Skeletal muscle satellite cell (primary cell): ENCODE measurements around the gene PSMG2. TPM values are rescaled to one million over a fixed set of nuclear protein-coding genes. Genes with fewer than 3 reads are reported as not detected.
A peak's percentile ranks its signal among the peaks of the same experiment; 100 is the strongest.

Experiments
- H3K27me3 ChIP-seq: 2 replicates; pipeline ENCODE4 v1.7.0; 2013; ENCODE audit warnings: low read length; ENCODE audit not compliant: control insufficient read depth, insufficient read depth
- H3K36me3 ChIP-seq: 2 replicates; pipeline ENCODE4 v1.7.0; 2013; ENCODE audit warnings: mild to moderate bottlenecking, control low read depth, low read length; ENCODE audit not compliant: insufficient read depth
- H3K4me1 ChIP-seq: 2 replicates; pipeline ENCODE4 v1.7.0; 2013; ENCODE audit warnings: low read length; ENCODE audit not compliant: control insufficient read depth, insufficient read depth
- H3K4me2 ChIP-seq: 2 replicates; pipeline ENCODE4 v1.7.0; 2013; ENCODE audit warnings: mild to moderate bottlenecking, low read length
- H3K4me3 ChIP-seq: 2 replicates; pipeline ENCODE4 v1.7.0; 2013; ENCODE audit warnings: low read length
- H3K9ac ChIP-seq: 2 replicates; pipeline ENCODE4 v1.7.0; 2013; ENCODE audit warnings: mild to moderate bottlenecking, low read depth, low read length, moderate library complexity
- H3K9me3 ChIP-seq: replicated peaks from 2 replicates; pipeline ENCODE4 v1.7.0; 2013; ENCODE audit warnings: mild to moderate bottlenecking, control low read depth, low read length
- total RNA-seq: library from RNA; depleted of rRNA; stranded (reverse); fragments of >200 nt; gene quantifications from 2 replicates; pipeline ENCODE4 v1.2.3, GENCODE V29; 2012; rRNA removed

The PSMG2 gene
- total RNA-seq: 86.9 and 89.8 TPM in 2 replicates

DNA sequence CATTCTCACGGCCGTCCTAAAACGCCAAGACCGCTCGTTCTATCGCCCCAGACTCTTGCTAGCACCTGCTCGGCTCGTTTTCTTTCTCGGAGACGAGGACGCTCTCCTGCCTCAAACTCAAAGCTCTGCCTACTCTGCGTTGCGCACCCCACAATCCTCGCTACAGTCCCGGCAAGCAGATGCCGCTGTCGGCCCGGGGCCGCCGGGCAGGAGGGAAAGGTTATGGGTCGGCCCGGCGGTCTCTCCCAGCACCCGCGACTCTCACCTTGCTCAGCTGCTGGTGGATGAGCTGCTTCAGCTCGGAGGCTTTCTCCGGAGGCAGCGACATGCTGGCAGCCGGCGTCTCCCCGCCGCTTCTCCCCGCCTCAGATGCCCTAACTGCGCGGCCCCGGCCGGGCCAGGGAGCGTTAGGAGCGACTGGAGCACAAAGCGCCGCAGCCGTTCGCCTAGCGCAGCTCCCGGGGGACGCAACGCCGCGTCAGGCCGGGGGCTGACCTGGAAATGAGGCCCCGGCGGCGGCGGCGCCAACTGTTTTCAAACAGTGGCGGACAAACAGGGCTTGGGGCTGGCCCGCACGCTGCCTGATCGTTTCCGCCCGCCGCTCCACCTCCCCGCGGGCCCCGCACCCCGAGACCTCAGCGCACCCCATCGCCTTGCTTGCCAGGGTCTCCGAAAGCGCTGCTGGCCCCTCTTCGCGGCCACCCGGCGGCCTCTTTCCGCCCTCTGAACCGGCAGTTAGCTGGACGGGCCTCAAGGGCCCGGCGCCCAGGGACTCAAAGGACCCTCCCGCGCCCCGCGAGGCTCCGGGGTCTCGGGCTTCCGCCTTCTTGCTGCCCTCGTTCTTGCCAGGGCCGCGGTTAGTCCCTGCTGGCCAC, at the start of gene PSMG2, which contains the start of gene CEP76:
Gene PSMG2, plus strand, starts transcription at position 822 of the 875 bp plus-strand sequence. CDS start 66 bp downstream, outside the sequence.
Gene CEP76, minus strand, starts transcription at position 503 of the 875 bp plus-strand sequence. Its CDS starts 175 bp downstream, at position 328.
- Histone ChIP-seq H3K4me2 (peak within 1 kb of the TSS; percentile 83), H3K4me1 (peaks cover 17% of the 10 kb centered on the region), H3K4me3 (peak within 1 kb of the TSS; percentile 97)

GRCh38 chr18:12654971-12655370, 47.9 kb upstream of the PSMG2 start:
- H3K9me3 ChIP-seq: no peaks in the 10 kb centered on the region
- H3K9ac ChIP-seq: no peak overlapping the region
- H3K36me3 ChIP-seq: no peaks in the 10 kb centered on the region
- H3K4me1 ChIP-seq: peaks cover 29% of the 10 kb centered on the region
- H3K4me2 ChIP-seq: peak overlapping the region; percentile 79
- H3K27me3 ChIP-seq: no peaks in the 10 kb centered on the region
- no peak overlapping the region for H3K4me3 ChIP-seq

More for the DNA sequence above, at the start of gene PSMG2, which contains the start of gene CEP76:
- Histone ChIP-seq H3K9me3 (no peaks in the 10 kb centered on the region), H3K36me3 (peaks cover 8% of the 10 kb centered on the region), H3K27me3 (no peaks in the 10 kb centered on the region), H3K9ac (peak within 1 kb of the TSS; percentile 98)

DNA sequence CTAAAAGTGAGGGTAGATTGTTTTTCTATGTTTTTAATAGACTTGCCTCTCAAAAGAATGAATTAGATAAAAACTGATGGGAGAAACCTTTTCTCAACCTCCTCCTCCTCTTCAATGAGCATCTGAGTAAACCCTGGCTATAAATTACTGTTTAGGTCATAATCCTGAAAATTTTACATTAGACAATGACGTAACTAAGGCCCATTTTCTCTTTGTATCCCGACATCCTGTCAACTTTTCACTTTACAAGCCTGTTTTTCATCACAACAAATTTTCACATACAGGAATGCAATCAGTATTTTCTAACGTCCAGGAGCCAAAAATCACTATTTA, 46.3 kb upstream of the PSMG2 start:
- H3K4me1 ChIP-seq: peaks cover 29% of the 10 kb centered on the region
- H3K9ac ChIP-seq: peak overlapping the region; percentile 89
- H3K4me3 ChIP-seq: peak overlapping the region; percentile 87
- no peaks in the 10 kb centered on the region for H3K27me3 ChIP-seq
- no peaks in the 10 kb centered on the region for H3K36me3 ChIP-seq
- H3K4me2 ChIP-seq: peak overlapping the region; percentile 79
- H3K9me3 ChIP-seq: no peaks in the 10 kb centered on the region

- Histone ChIP-seq H3K9me3 (no peaks in the 10 kb centered on the region), H3K36me3 (no peaks in the 10 kb centered on the region), H3K4me3 (peak overlapping the region; percentile 87), H3K9ac (peak overlapping the region; percentile 89), H3K27me3 (no peaks in the 10 kb centered on the region), H3K4me1 (peaks cover 28% of the 10 kb centered on the region), H3K4me2 (peak overlapping the region; percentile 79)
Measured at GRCh38 chr18:12656938-12657683, 45.7 kb upstream of the PSMG2 start.

DNA sequence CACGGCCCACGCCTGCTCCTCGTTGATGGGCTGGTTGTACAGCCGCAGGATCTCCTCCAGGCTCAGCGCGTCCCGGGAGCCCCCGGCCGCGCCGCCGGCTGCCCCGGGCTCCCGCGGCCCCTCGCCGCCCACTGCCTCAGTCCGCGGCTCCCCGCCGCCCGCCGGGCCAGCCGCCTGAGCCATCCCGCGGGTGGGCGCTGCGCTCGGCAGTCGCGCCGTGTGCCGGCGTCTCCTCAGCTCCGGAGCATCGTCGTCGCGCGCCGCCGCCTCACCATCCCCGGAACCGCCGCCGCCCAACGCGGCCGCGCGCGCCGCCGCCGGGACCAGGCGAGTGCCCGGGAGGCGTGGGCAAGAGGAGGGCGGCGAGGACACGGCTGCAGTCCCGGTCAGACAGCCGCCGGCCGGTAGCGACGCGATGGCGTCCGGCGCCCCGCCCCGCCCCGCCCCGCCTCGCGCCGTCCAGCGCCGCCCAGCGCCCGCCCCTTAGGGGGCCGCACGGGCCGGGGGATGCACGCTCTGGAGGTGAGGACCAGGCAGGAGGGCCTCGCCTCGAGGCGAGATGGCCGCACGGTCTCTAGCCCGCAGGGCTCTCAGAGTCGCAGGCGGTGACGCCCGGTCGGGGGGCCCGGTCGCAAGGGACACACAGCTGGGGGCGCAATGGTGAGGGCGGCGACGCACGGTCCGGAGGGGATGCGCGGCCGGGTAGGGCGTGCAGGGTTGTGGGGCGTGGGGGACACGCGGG, 45.0 kb upstream of the PSMG2 start, which contains the start of gene SPIRE1:
Gene SPIRE1, minus strand, starts transcription at position 424 of the 742 bp plus-strand sequence. Its CDS starts 241 bp downstream, at position 183.
- Histone ChIP-seq H3K4me1 (peaks cover 21% of the 10 kb centered on the region), H3K4me2 (peak within 1 kb of the TSS; percentile 79), H3K4me3 (peak within 1 kb of the TSS; percentile 87), H3K36me3 (no peaks in the 10 kb centered on the region), H3K9ac (peak within 1 kb of the TSS; percentile 89), H3K9me3 (no peaks in the 10 kb centered on the region), H3K27me3 (no peaks in the 10 kb centered on the region)

DNA sequence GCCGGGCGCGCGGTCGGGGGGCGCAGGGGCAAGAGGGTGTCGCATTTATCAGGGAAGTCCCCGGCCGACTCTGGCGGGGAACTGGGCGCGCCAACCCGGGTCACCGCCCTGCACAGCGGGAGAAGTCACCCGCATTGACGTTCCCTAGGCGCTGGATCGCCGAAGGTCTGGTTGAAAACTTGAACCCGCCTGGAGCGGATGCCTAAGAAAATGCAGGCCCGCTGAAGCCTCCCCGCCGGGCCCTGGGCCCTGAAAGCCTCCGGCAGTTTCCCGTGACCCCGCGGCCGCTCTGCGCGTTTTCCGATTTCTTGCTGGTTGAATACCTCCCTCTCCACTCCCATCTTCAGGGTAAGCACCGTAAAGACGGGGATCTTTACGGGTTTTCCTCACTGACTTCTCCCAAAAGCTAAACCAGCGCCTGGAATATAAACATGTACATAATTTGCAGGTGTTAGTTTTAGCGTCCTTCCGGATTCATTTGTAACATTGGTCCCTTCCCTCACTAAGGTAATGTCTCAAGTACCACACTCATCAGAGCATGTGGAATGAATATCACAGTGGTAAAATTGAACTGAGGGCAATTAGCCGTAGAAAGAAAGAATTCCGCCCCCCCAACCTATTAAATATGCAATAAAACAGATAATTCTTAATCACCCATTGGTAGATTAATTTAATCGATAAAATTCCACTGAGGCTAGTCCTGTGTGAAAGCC, 44.3 kb upstream of the PSMG2 start:
- Histone ChIP-seq H3K4me2 (peak overlapping the region; percentile 79), H3K4me3 (peak overlapping the region; percentile 87), H3K27me3 (no peaks in the 10 kb centered on the region), H3K9me3 (no peaks in the 10 kb centered on the region), H3K36me3 (no peaks in the 10 kb centered on the region), H3K4me1 (peaks cover 13% of the 10 kb centered on the region), H3K9ac (peak overlapping the region; percentile 89)

- H3K4me3 ChIP-seq: no peak overlapping the region
- H3K4me2 ChIP-seq: no peak overlapping the region
- peaks cover 10% of the 10 kb centered on the region for H3K4me1 ChIP-seq
- H3K9me3 ChIP-seq: no peaks in the 10 kb centered on the region
- H3K9ac ChIP-seq: no peak overlapping the region
- H3K36me3 ChIP-seq: no peaks in the 10 kb centered on the region
- no peaks in the 10 kb centered on the region for H3K27me3 ChIP-seq
Measured at GRCh38 chr18:12659904-12660605, 42.8 kb upstream of the PSMG2 start.

GRCh38 chr18:12668041-12668440, 34.8 kb upstream of the PSMG2 start:
- H3K36me3 ChIP-seq: no peaks in the 10 kb centered on the region
- no peak overlapping the region for H3K4me3 ChIP-seq
- no peak overlapping the region for H3K9ac ChIP-seq
- H3K4me2 ChIP-seq: no peak overlapping the region
- H3K27me3 ChIP-seq: no peaks in the 10 kb centered on the region
- H3K9me3 ChIP-seq: no peaks in the 10 kb centered on the region
- H3K4me1 ChIP-seq: peaks cover 4% of the 10 kb centered on the region

- Histone ChIP-seq H3K4me2 (peak overlapping the region; percentile 67), H3K9ac (peak overlapping the region; percentile 65), H3K4me3 (peak overlapping the region; percentile 46), H3K27me3 (no peaks in the 10 kb centered on the region), H3K9me3 (no peaks in the 10 kb centered on the region), H3K36me3 (peaks cover 8% of the 10 kb centered on the region), H3K4me1 (peaks cover 7% of the 10 kb centered on the region)
Measured at GRCh38 chr18:12679183-12679786, 23.6 kb upstream of the PSMG2 start.

GRCh38 chr18:12686100-12686499, 16.7 kb upstream of the PSMG2 start:
- Histone ChIP-seq H3K9me3 (no peaks in the 10 kb centered on the region), H3K4me2 (no peak overlapping the region), H3K27me3 (no peaks in the 10 kb centered on the region), H3K4me3 (no peak overlapping the region), H3K36me3 (no peaks in the 10 kb centered on the region), H3K4me1 (no peaks in the 10 kb centered on the region), H3K9ac (no peak overlapping the region)
